Measurements from ENCODE around the gene ORAI1. TPM values are rescaled to one million over a fixed set of nuclear protein-coding genes. Genes with fewer than 3 reads are reported as not detected.

The ORAI1 gene
- polyA plus RNA-seq, 1 of the 3 experiments (the other 2 are of a cell fraction) = 16.6 TPM

- no peaks in the 10 kb centered on the region for H4K20me1 ChIP-seq (ENCODE audit: insufficient read depth)
- no peaks in the 10 kb centered on the region for H3K9me3 ChIP-seq
- peaks cover 22 to 23% of the 10 kb centered on the region in 2 experiments; a peak in 3 of 4 replicates for H3K4me1 ChIP-seq (ENCODE audit: control insufficient read depth in 1 of 2, insufficient read depth in 2 of 2, low read depth in 1 of 2, low read length in 1 of 2)
- H3K36me3 ChIP-seq (replicated peaks in 1 of 2; ENCODE audit: control insufficient read depth in 1 of 2, insufficient read depth in 2 of 2, low read length in 1 of 2) = no peaks in the 10 kb centered on the region
- no peaks in the 10 kb centered on the region for H3K27me3 ChIP-seq (ENCODE audit: insufficient read depth)
- peak; percentile 11 for DNase-seq
- TF ChIP-seq FOXJ3 (CRISPR knock-in tag; IDR thresholded peaks at IDR 0.05) = no peak
- TF ChIP-seq ZBTB33 (IDR thresholded peaks at IDR 0.05; ENCODE audit: borderline replicate concordance, low read depth) = no peak
- TF ChIP-seq IRF3 (IDR thresholded peaks at IDR 0.05; ENCODE audit: low read depth, low read length) = no peak
- no peak for TF ChIP-seq TAF1 (IDR thresholded peaks at IDR 0.05; ENCODE audit: borderline replicate concordance, low read depth, low read length)
- no peak for TF ChIP-seq USF1 (IDR thresholded peaks at IDR 0.05; ENCODE audit: borderline replicate concordance, low read depth)
- TF ChIP-seq CHD2 (IDR thresholded peaks at IDR 0.05; ENCODE audit: low read length, partially characterized antibody) = no peak
- no peak for TF ChIP-seq ELF1 (IDR thresholded peaks at IDR 0.05)
- TF ChIP-seq REST (IDR thresholded peaks at IDR 0.05; ENCODE audit: low read depth, low read length) = no peak
- no peak for TF ChIP-seq MXI1 (IDR thresholded peaks at IDR 0.05; ENCODE audit: low read depth, low read length)
- no peak for TF ChIP-seq POLR2AphosphoS5 (IDR thresholded peaks at IDR 0.05; ENCODE audit: low read depth, low read length)
- peak overlapping the region in 1 of 2 experiments; percentile 77; a peak in 1 of 4 replicates for H3K27ac ChIP-seq (ENCODE audit: low read depth in 2 of 2, low read length in 1 of 2)
- ChIA-PET CTCF (interaction anchor here (1.0 to 5.9 kb wide), 6 partner anchors 30 to 185 kb away, joined by 3 to 86 read pairs (median 5); partner anchors contain the start of gene KDM2B), POLR2A (no interaction called here)
- peaks cover 9% of the 10 kb centered on the region for H3F3A ChIP-seq (replicated peaks; ENCODE audit: insufficient read depth)
- H3K79me2 ChIP-seq (ENCODE audit: insufficient read depth) = peaks cover 58% of the 10 kb centered on the region
- peak overlapping the region; percentile 92 for H3K4me2 ChIP-seq
- H3K9ac ChIP-seq = no peak overlapping the region; the same call in 1 of the 2 replicates
- no peak overlapping the region for H2AFZ ChIP-seq (ENCODE audit: low read depth)
- peak overlapping the region in 1 of 2 experiments; percentile 82; a peak in 1 of 4 replicates for H3K4me3 ChIP-seq (ENCODE audit: low read depth in 2 of 2, low read length in 1 of 2)
- 80% methylated on average over 8 of the region's 8 CpGs for WGBS (ENCODE audit: low lambda C conversion rate)
- H3K9me2 ChIP-seq = no peaks in the 10 kb centered on the region
These were observed 1.7 kb downstream of the ORAI1 start for GRCh38 chr12:121628037-121628436.
